ENCODE results near the gene PRDM1.

Gene PRDM1

GRCh38 chr6:106128981-106129781 is 43.0 kb downstream of the PRDM1 start (continued):
- TF ChIP-seq ZNF518A (tag by site-specific recombination; conservative IDR thresholded peaks at IDR 0.05; ENCODE audit: low read depth) = no peak
- TF ChIP-seq TRIM28 (IDR thresholded peaks at IDR 0.05; ENCODE audit: borderline replicate concordance, low read length) = 0 out of 2 replicates have a peak, but pooled peaks have one; percentile 27
- TF ChIP-seq REPIN1 (tag by site-specific recombination; IDR thresholded peaks at IDR 0.05; ENCODE audit: low read depth) = no peak

- ChIA-PET POLR2A (no interaction called here), CTCF (no interaction called here)
- H3K27ac ChIP-seq (ENCODE audit: extremely low read depth, low read depth, low read length) = no peak overlapping the region
- no peak overlapping the region for H3K4me3 ChIP-seq (ENCODE audit: low read depth, low read length)
- H3K9me3 ChIP-seq (ENCODE audit: control insufficient read depth, insufficient read depth, low read depth, low read length) = no peaks in the 10 kb centered on the region
- peaks cover 3% of the 10 kb centered on the region; the same call in 1 of the 2 replicates for H3K4me1 ChIP-seq (ENCODE audit: control insufficient read depth, insufficient read depth, low read length)
- TF ChIP-seq SETDB1 (IDR thresholded peaks at IDR 0.05; ENCODE audit: insufficient read length, low read length) = no peak
- no peak for TF ChIP-seq ZNF639 (tag by site-specific recombination; IDR thresholded peaks at IDR 0.05)
- no peak for TF ChIP-seq MZF1 (tag by site-specific recombination; IDR thresholded peaks at IDR 0.05; ENCODE audit: borderline replicate concordance)
- TF ChIP-seq ZNF133 (tag by site-specific recombination; IDR thresholded peaks at IDR 0.05) = no peak
- no peak for TF ChIP-seq ZNF529 (tag by site-specific recombination; IDR thresholded peaks at IDR 0.05; ENCODE audit: insufficient replicate concordance)
- no peak for TF ChIP-seq ZNF837 (tag by site-specific recombination; IDR thresholded peaks at IDR 0.05)
- TF ChIP-seq ZNF16 (tag by site-specific recombination; IDR thresholded peaks at IDR 0.05; ENCODE audit: low read depth) = no peak
- no peak for TF ChIP-seq ZNF660 (tag by site-specific recombination; IDR thresholded peaks at IDR 0.05)
- no peak for TF ChIP-seq ZNF274 (IDR thresholded peaks at IDR 0.05; ENCODE audit: low read length)
- no peak for TF ChIP-seq ZNF274 (tag by site-specific recombination; IDR thresholded peaks at IDR 0.05; ENCODE audit: borderline replicate concordance)
- no peak for TF ChIP-seq ZNF701 (tag by site-specific recombination; IDR thresholded peaks at IDR 0.05)
- no peak for TF ChIP-seq ZBTB49 (tag by site-specific recombination; IDR thresholded peaks at IDR 0.05; ENCODE audit: low read depth)
- TF ChIP-seq ZNF292 (tag by site-specific recombination; IDR thresholded peaks at IDR 0.05; ENCODE audit: borderline replicate concordance, low read depth) = no peak
- TF ChIP-seq ATF2 (tag by site-specific recombination; IDR thresholded peaks at IDR 0.05; ENCODE audit: low read depth) = no peak
- no peaks in the 10 kb centered on the region for H3K36me3 ChIP-seq (ENCODE audit: control insufficient read depth in 2 of 2, insufficient read depth in 1 of 2, low read length in 2 of 2)
Measured at GRCh38 chr6:106132153-106132698, 46.1 kb downstream of the PRDM1 start.
